Kidney (tissue), 14 donors: ENCODE results near the gene TMEM63A. TPM values are rescaled to one million over a fixed set of nuclear protein-coding genes. Genes with fewer than 3 reads are reported as not detected.
A peak's percentile ranks its signal among the peaks of the same experiment; 100 is the strongest.

Experiments
- DNase-seq, 5 donors: peaks; one replicate each; pipeline ENCODE4 v3.0.0-alpha.2; 2013 to 2020
- FAIRE-seq: peaks from 2 replicates; lab custom pipeline; 2012; peaks lifted over from hg19 to GRCh38; lab: Jason Lieb, UNC
- H3K27ac ChIP-seq, 2 donors: one replicate each; pipeline ENCODE4 v1.7.0; 2013; ENCODE audit warnings: low read depth in 2 of 2, low read length in 2 of 2, inconsistent platforms in 1 of 2
- H3K27me3 ChIP-seq: one replicate; pipeline ENCODE4 v1.7.1; 2013; ENCODE audit warnings: low read length, inconsistent platforms; ENCODE audit not compliant: control insufficient read depth, insufficient read depth
- H3K36me3 ChIP-seq, 3 donors: one replicate each; pipeline versions ENCODE4 v1.7.0 to v1.7.1; 2013; ENCODE audit warnings: low read length in 3 of 3, control low read depth in 1 of 3, inconsistent platforms in 1 of 3; ENCODE audit not compliant: insufficient read depth in 3 of 3, control insufficient read depth in 2 of 3
- H3K4me1 ChIP-seq, 3 donors: one replicate each; pipeline versions ENCODE4 v1.7.0 to v1.7.1; 2013; ENCODE audit warnings: low read length in 3 of 3, inconsistent platforms in 1 of 3, low read depth in 1 of 3; ENCODE audit not compliant: control insufficient read depth in 2 of 3, insufficient read depth in 2 of 3
- H3K4me3 ChIP-seq, 3 donors: one replicate each; pipeline versions ENCODE4 v1.7.0 to v1.8.1; 2013; ENCODE audit warnings: low read length in 3 of 3, control low read depth in 1 of 3, inconsistent platforms in 1 of 3
- H3K9ac ChIP-seq, 3 donors: one replicate each; pipeline versions ENCODE4 v1.7.0 to v1.7.1; 2013; ENCODE audit warnings: low read length in 3 of 3, control low read depth in 1 of 3, inconsistent platforms in 1 of 3
- H3K9me3 ChIP-seq, 3 donors: one replicate each; pipeline versions ENCODE4 v1.7.0 to v1.7.1; 2013; ENCODE audit warnings: low read length in 3 of 3, control low read depth in 1 of 3, inconsistent platforms in 1 of 3; ENCODE audit not compliant: control insufficient read depth in 2 of 3, insufficient read depth in 1 of 3
- CTCF ChIP-seq: IDR thresholded peaks from 3 replicates; pipeline ENCODE4 v1.5.1; 2012; ENCODE audit warnings: mild to moderate bottlenecking, moderate library complexity, borderline replicate concordance; ENCODE audit not compliant: insufficient read depth; ENCODE audit errors: extremely low read depth
- intact Hi-C: fragments of 100-400 bp; cut with DNase I; formaldehyde crosslinking; loops from one replicate; pipeline ENCODE4 v1.11.1; 2022
- polyA plus RNA-seq: library from polyadenylated mRNA; stranded (reverse); fragments of 350-450 nt; fragmentation: Illumina TruSeq; extraction: RNeasy Lipid Tissue Mini Kit (QIAGEN cat#74804); gene quantifications from one replicate; pipeline ENCODE4 v1.2.3, GENCODE V29; 2014; ENCODE audit warnings: low read depth, low replicate concordance; ENCODE audit not compliant: insufficient read depth
- total RNA-seq: library from RNA; stranded (reverse); fragmentation: NEBNext Ultra II Directional; extraction: Animal tissue kit (Norgen Biotek cat#: 25700); gene quantifications from one replicate; pipeline ENCODE4 v1.2.1, GENCODE V29; 2021
- donor health status: control.
- donor health status: control.
- donor health status: control.
- donor health status: control.
- donor health status: control.
- donor health status: DM: yes; HTN: yes; CAD: no.
- donor health status: Normal renal cell carcinoma (clear cell type).

The TMEM63A gene
- total and polyA plus RNA-seq, 2 donors from 2014 or later: 25.5 to 159 TPM

GRCh38 chr1:225892307-225892706 lies 10.1 kb upstream of the TMEM63A start:
- DNase-seq (peak in 1 of 5 donors; percentile 8), FAIRE-seq (no peak)
- peaks cover 0 to 7% (median 5%) of the 10 kb centered on the region in 3 donors for H3K4me1 ChIP-seq
- no peak overlapping the region for H3K27ac ChIP-seq
- H3K9me3 ChIP-seq: no peaks in the 10 kb centered on the region
- no peak for TF ChIP-seq CTCF
- no peaks in the 10 kb centered on the region for H3K36me3 ChIP-seq
- no peak overlapping the region for H3K9ac ChIP-seq
- no peaks in the 10 kb centered on the region for H3K27me3 ChIP-seq
- no peak overlapping the region for H3K4me3 ChIP-seq
- intact Hi-C loops: no loop called here

GRCh38 chr1:225891229-225891972 lies 9.2 kb upstream of the TMEM63A start:
- FAIRE-seq (no peak), DNase-seq (peak in 4 of 5 donors; percentile 59 to 79 (median 73))
- Histone ChIP-seq H3K4me3 (no peak overlapping the region), H3K27ac (no peak overlapping the region), H3K9me3 (no peaks in the 10 kb centered on the region), H3K36me3 (no peaks in the 10 kb centered on the region), H3K27me3 (no peaks in the 10 kb centered on the region), H3K9ac (no peak overlapping the region), H3K4me1 (peaks cover 0 to 7% (median 5%) of the 10 kb centered on the region in 3 donors)
- intact Hi-C loops: no loop called here
- TF ChIP-seq CTCF: no peak

GRCh38 chr1:225890346-225891228 lies 8.4 kb upstream of the TMEM63A start:
- no peak for TF ChIP-seq CTCF
- no peaks in the 10 kb centered on the region for H3K27me3 ChIP-seq
- H3K9ac ChIP-seq: no peak overlapping the region
- DNase-seq (peak in 1 of 5 donors; percentile 66), FAIRE-seq (no peak)
- H3K27ac ChIP-seq: no peak overlapping the region
- intact Hi-C loops: no loop called here
- H3K4me3 ChIP-seq: no peak overlapping the region
- H3K36me3 ChIP-seq: no peaks in the 10 kb centered on the region
- no peaks in the 10 kb centered on the region for H3K9me3 ChIP-seq
- H3K4me1 ChIP-seq: peaks cover 0 to 7% (median 5%) of the 10 kb centered on the region in 3 donors
